ENCODE results near the gene ADAM30. TPM values are rescaled to one million over a fixed set of nuclear protein-coding genes. Genes with fewer than 3 reads are reported as not detected.

The ADAM30 gene
- not detected for polyA plus RNA-seq (ENCODE audit: insufficient read depth in 1 of 5, insufficient read length in 5 of 5, low replicate concordance in 1 of 5)
- long read RNA-seq, donor 1, result 0 reads
- long read RNA-seq, donor 2, result 0 reads
- long read RNA-seq, donor 3, result 0 reads
- long read RNA-seq, donor 4, result 0 reads
- long read RNA-seq, donor 5, result 0 reads
- long read RNA-seq, donor 6, result 0 reads
- long read RNA-seq, donor 7, result 0 reads
- long read RNA-seq, donor 8, result 0 reads

DNA sequence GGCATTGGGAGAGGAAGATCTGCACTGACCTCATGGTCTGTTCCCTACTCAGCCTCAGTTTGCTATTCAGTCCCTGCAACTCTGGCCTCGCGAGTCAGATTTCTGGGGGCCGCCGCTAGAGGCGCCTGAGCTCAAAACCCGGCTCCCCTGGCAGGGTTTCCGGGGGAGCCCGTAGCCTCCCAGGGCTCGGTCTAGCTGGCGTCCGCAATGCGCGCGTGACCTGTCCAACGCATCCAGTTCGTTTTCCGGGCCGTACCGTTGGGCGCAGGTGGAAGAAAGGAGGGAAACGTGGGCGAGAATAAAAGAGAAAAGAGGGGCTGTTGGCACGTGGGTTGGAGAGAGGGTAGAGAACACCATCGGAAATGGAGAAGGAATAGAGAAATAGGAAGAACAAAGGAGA, at the start of gene ADAM30:
Gene ADAM30, minus strand, starts transcription at position 213 of the 400 bp plus-strand sequence. Its CDS starts 179 bp downstream, at position 34.
- DNase-seq, result no peak

DNA sequence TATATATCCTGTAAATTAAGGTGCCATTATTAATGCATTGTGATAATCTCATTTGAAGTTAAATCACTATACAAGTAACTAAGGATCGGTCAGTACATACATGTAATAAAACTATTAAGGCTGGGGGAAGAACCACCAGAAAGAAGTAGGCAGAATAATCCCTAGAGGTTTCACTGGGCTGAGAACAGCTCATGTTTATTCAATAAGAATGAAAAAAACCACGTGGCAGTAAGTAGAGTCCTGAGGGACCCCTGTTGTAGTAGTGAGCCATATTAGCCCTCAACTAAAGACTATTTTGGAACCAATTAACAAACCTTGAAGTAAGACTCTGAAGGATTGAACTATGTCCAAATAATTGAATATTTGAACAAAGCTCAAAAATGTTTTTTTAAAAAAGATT, 46.9 kb upstream of the ADAM30 start:
- no peak for DNase-seq

DNA sequence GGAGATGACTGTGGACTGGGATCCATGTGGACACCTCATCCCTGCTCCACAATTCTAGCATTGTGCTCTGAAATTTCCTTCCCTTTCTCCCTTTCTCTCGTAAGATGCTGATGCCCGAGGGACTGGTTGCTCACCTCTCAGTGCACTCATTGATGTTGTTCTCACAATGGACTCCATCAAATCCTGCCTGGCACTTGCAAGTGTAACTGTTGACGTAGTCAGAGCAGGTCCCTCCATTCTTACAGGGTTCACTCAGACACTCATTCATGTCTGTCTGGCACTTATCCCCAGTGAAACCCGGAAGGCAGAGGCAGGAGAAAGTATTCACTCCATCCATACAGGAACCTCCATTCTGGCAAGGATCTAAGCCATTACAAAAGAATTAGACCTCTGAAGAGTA, 45.1 kb upstream of the ADAM30 start:
- DNase-seq, result no peak

DNA sequence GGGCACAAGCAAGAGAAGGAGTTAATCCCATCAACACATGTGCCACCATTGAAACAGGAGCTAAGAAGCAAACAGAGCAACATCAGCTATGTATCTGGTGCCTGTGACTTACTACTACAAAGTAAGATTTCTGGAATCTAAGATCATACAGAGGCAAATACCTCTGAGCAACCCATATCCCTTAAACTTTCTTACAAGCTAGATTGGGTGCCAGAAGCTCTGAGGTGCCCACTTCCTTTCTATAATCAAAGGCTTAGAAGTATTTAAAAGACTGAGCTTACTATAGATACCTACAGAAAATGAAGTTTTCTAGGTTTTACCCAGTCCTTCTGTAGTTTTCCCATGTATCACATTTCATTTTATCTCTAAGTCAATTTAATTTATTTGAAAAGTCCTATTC, 44.4 kb upstream of the ADAM30 start:
- DNase-seq, result no peak

DNA sequence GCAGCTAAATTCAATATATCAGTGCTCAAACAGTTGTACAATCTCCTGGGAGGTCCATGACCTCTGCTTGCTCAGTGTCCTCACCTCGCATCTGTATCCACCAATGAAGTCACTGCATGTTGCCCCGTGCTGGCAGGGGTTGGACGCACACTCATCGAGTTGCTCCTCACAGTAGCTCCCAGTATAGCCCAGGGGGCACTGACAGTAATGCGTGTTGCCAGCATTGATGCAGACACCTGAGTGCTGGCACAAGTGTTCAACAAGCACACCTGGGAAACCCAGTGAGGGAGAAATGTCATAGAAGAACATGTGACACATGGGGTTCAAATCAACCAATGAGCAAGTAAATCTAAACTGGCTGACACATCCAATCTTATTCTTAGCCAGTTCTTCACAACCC, 40.9 kb upstream of the ADAM30 start:
- no peak for DNase-seq

DNA sequence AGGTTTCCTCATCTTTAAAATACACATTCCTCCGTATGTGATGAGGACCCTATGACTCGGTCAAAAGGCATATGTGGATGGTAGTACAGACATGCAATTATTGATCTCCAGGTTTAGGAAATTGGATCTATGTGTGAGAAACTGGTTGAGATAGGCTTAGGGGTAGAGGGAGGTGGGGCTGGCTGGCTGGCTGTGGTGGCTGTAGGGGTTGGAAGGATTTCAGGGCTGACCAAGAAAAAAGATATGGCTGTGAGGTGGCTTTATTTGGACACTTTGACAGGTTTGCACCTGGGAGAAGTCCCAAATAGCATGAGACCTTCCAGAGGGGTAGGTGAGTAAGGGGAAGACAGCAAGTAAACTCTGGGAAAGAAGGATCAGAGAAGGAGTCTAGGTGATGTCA, 39.6 kb upstream of the ADAM30 start:
- no peak for DNase-seq

DNA sequence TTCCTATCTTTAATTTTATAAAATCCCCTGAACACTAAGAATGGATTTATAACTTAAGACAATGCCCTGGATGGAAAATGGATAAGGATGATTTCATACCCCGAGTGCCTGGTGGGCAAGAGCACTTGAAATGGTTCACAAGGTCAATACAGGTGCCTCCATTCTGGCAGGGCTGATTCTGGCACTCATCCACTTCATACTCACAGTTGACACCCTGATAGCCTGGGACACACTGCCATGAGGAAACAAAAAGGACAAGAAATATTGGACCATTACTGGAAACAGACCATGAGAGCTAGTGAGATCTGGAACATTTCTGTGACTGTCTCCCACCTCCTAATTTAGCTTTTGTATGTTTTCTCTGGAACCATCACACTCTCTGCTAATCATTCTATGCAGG, 39.1 kb upstream of the ADAM30 start:
- no peak for DNase-seq

DNA sequence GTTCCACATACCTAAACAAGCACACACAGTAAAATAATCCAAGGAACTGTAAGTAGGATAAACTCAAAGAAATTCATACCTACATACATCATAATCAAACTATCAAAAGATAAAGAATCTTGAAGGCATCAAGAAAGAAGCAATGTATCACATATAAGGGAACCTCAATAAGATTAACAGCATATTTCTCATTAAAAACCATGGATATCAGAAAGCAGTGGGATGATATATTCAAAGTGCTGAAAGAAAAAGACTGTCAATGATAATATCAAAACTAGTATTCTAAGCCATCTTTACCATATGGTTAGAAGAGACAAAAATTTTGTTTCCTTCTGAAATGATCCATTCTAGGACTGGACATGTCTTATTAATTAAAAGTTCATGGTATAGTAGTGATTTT, 37.1 kb upstream of the ADAM30 start:
- DNase-seq, result no peak

DNA sequence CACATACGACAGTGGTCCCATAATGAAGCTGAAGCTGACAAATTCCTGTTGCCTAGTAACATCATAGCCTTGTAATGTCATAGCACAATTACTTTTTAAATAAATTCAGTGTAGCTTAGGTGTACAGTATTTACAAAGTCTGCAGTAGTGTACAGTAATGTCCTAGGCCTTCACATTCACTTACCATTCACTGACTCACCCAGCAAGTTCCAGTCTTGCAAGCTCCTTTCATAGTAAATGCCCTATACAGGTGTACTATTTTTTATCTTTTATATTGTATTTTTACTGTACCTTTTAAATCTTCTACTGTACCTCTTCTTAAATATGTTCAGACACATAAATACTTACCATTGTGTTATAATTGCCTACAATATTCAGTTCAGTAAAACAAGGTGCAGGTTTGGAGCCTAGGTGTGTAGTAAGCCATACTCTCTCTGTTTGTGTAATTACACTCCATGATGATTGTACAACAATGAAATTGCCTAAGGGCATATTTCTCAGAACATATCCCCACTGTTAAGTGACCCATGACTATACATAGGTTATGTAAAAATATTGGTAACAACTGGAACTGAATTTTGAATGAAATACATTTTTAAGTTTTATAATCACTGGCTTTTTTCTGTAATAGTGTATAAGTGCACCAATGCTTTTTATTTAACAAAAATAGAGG, 33.5 kb upstream of the ADAM30 start:
- no peak for DNase-seq

DNA sequence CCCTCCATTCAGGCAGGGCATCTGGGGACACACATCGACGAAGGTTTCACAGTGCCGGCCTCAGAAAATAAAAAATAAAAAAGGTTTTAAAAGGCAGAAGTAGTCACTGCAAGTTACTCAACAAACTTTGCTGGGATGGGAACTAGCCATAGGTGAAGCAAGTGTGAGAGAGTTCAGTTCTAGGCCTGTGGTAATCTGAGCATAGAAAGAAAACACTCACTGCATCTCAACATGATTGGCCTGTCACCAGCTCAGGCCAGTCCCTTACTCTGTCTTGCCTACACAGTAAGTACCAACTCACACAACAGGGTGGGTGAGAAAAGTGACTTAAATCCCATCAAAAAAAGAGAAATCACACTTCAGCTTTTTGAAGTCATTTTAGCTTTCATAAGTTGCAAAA, 30.2 kb upstream of the ADAM30 start:
- DNase-seq, result no peak

DNA sequence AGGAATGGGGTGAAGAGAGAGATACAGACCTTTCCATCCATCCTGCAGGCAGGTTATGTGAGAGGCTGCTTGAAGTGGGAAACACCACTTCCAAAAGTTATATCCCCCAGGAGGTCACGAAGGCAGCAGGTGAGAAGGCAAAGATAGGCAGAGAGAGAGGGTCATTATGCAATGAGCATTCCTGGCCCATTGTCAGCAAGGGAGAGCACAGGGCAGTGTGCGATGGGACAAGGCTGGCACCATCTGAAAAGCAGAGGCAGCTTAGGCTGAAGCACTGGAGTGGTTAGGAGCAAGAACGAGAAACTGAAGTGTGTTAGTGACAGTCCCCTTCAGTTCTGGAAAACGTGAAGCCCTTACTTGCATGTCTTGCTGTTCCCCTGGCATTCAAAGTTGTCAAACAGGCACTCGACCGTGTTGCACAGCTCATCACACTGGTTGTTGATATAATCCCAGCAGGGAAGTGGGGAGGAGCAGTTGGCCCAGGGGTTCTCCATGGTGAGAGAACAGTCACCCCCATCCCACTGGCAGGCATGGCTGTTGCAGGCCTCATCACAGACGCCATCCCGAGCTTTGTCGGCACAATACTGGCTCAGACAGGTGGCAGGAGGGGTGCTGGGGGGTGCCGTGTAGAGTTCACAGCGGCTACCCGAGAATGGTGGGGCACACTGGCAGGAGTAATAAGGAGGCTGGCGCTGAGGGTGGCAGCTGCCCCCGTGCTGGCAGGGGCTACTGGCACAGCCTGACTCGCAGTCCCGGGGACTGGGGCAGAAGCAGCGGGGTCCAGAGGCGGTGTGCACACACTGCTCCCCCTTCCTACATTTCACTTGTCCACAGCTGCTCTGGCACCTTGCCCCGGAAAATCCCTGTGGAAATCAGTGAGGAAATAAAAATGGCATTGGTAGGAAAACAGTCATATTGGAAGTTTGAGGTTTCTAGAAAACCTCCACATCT, 28.9 kb upstream of the ADAM30 start:
- DNase-seq, result no peak

DNA sequence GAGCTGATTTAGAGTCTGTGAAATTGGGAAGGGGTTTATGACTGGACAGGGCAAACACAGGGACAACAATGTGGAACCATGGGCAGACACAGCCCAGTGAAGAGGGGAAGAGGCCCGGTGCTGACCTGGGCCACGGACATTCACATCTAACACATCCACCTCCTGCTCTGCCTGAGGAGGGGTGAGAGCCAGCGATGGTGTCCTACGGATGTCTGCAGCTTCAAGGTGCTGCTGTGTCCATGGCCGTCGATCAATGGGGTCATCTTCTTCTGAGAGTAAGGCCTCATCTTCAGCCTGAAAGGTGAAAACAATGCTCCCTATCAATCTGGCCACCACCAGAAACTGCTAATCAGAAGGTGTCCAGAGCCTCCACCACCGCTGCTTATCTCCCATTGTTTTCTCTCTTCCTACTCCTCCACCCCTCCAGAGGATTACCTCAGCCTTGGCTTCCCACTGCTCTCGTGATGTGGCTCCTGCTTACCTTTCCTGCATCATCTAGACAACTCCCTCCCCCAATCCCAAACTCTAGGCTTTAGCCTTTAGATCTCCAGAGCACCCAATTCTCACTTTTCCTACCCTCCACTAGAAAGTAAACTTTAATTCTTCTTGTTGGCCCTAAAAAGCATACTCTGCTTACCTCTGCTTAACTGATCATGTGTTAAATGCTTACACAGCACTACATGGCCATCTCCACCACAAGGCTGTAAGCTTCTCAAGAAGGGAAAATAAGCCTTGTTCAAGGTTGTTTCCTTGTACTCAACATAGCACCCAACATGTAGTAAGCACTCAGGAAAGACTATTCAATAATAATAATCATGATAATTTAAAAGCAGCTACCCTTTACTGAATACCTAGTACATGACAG, 24.0 kb upstream of the ADAM30 start:
- no peak for DNase-seq

DNA sequence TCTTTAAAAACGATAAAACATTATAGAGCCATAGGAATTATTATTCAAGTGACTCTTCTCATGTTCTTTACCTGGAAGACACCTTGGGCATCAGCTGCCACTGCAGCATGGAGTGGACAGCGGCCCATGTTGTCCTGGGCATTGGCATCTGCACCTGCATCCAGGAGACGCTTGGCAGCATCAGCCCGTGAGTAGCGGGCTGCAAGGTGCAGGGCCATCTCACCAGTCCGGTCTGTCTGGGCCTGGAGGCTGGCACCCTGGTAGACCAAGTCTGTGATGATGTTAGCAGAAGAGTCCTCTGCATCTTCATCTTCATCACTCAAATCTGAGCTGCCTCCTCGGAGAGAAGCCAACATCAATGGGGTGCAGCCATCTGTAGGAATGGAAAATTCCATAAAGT, 22.9 kb upstream of the ADAM30 start:
- no peak for DNase-seq

DNA sequence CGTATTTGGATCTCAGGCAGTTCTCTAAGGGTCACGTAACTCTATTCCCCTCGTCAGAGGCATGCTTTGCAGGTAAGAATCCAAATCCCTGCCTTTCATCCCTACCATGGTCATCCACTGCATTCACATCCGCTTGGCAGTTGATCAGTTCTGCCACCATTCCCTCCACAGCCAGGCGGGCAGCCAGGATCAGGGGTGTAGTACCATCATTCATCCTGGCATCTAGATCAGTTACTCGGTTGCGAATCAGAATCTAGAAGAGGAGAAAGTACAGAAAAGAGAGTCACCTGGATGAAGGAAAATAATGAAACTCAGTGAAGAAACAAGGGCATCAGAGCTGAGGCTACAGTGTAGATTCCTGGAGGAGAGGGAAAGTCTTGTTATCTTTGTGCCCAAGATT, 22.0 kb upstream of the ADAM30 start:
- DNase-seq, result no peak

DNA sequence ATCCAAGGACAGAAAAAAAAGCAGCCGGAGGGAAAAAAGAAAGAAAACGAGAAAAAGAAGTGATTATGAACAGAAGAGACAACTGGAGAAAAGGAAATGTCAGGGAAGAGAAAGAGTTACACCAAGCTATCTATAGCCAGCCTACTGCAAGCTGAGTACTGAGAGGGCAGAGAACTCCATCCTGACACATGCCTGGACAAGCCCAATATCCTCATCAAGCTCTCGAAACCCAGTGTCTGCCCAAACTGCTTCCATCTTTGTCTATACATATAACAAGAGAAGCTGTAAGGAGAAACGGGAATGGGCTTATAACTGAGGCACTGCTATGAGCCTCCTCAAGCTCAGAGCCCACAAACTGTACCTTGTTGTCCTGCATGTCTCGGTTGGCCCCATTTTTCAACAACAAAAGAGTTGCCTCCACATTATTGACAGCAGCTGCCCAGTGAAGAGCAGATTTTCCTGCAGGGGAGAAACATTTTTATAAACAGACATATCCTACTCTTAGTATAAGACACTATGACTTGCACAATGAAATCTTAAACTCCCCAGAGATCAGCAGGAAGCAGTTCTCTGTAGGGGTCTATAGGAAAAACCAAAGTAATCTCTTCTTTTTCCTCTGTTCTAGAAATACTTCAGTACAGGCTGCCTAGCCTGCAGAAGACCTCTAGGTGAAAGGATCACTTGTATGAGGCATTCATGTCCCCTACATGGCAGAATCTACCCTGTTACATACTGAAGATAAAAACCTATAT, 21.2 kb upstream of the ADAM30 start:
- no peak for DNase-seq

DNA sequence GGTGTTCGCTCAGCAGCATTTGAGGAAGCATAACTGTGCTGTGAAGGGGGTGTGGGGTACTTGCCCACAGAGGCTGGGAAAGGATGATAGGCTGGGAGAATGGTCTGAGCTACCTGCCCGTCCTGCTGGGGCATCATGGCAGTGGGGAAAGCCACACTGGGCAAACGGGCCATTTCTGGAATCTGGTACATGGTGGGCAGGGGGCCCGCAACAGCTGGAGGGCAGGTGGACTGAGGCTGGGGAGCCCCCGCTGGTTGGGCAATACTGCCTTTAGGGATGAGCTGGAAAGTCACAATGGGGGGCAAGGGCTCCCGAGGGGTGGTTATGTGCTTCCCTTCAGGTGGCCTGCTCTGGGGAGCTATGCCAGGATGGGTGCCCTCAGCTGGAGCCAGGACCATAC, 19.2 kb upstream of the ADAM30 start:
- no peak for DNase-seq

DNA sequence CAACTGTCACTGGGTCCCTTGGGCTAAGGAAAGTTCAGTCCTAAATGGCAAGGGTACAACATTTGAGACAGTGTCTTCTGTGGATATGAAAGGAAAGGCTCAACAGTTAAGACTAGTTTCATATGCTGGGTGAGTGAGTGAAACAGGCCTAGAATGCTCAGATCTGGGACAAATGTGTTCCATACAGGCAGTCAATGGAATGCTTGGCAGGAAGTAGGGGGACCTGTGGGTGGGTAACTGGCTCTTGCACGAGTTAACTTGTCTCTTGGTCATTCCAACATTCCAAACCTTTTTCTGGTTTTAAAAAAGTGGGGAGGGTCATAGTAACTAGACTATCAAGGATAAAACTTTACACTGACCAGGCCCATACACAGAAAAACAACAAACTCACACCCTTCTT, 17.8 kb upstream of the ADAM30 start:
- DNase-seq, result no peak

DNA sequence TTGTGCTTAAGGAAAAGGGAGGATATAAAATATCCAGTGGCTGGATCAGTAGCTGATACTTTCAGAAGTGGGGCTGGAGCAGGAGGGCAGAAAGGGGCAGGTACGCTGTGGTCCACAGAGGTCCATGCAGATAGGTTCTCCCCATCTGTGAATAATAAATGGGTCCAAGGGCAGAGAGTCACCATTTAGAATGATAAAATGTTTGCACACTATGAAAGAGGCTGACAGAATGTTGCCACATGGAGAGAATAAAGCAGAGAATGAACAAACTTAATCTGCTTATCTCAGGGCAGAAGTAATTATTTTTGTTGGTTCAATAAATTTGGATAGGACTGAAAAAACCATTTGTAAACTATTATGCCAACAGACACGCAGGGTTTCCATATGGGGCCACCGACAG, 16.6 kb upstream of the ADAM30 start:
- no peak for DNase-seq

DNA sequence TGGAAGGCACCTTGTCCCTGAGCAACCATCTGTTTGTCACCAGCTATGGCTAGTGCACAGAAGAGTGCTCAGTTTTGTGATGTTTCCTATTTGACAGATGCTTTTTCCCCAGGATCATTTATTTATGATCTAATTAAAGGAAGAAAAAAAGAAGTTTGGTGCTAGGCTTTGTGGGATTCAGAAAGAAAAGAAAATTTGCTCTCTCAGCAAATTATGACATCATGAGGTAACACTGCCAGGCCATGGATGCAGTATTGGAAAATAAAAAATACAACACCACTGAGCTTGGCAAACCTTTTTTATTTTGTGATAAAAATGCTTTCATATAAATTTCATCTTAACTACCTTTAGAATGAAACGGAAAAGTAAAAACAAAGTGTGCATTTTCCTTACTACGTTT, 15.5 kb upstream of the ADAM30 start:
- no peak for DNase-seq

DNA sequence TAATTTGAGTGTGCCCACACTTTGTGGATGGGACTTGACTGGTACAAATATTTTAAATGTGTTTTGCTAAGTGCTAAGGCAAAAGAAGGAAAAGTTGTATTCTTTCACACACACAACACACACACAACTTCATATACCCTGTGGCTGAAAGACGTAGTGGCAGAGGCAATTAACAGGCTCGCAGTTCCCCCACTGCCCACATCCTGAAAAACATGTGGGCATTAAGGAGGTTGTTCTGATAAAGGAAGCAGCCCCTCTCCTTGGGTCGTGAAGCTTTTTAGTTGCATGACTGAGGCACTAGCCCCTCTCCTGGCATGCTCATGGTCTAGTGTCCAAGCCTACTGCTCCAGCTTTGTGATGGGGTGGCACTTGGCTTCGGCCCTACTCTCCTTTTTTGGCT, 14.3 kb upstream of the ADAM30 start:
- DNase-seq, result no peak

All from right lung (tissue), 10 donors.